GM12878 (cell line): ENCODE results near the gene PGM2L1. TPM values are rescaled to one million over a fixed set of nuclear protein-coding genes. Genes with fewer than 3 reads are reported as not detected.

Experiments used
- ATAC-seq: fragments of 200-7000 bp; cut with Tn5 transposase; 3 replicates; pipeline ENCODE4 v1.9.1; 2020; ENCODE audit warnings: mild to moderate bottlenecking, moderate library complexity
- BruUV-seq: library from RNA; stranded (reverse); fragments of 400-500 nt; replicated peaks from 2 replicates; lab custom pipeline; 2021; lab: Mats Ljungman, UMichigan
- CTCF ChIA-PET: fragments of 300-600 bp; sonication (Branson Sonifier 250); formaldehyde crosslinking; extraction: SDS; loops from one replicate; lab custom pipeline; 2021; ENCODE audit warnings: inconsistent platforms; lab: Yijun Ruan, JAX
- POLR2A ChIA-PET: fragments of 350-600 bp; formaldehyde crosslinking; extraction: SDS; loops from one replicate; lab custom pipeline; 2021; ENCODE audit warnings: inconsistent platforms; lab: Charles Lee
- RAD21 ChIA-PET: fragments of 300-600 bp; sonication (Branson Sonifier 250); formaldehyde crosslinking; loops from one replicate; lab custom pipeline; 2023; ENCODE audit warnings: antibody characterized with exemption; ENCODE audit not compliant: unreplicated experiment; lab: Charles Lee
- SMC1A ChIA-PET: fragments of 300-600 bp; sonication (Branson Sonifier 250); formaldehyde crosslinking; loops from one replicate; lab custom pipeline; 2023; ENCODE audit not compliant: unreplicated experiment, uncharacterized antibody; lab: Charles Lee
- DNase-seq: peaks from one replicate; pipeline ENCODE4 v3.0.0-alpha.2; 2011; ENCODE audit warnings: low read depth, low spot score
- FAIRE-seq: peaks from 3 replicates; lab custom pipeline; 2011; peaks lifted over from hg19 to GRCh38; lab: Jason Lieb, UNC
- H2AFZ ChIP-seq: 2 replicates; pipeline ENCODE4 v1.6.0; 2011; ENCODE audit warnings: low read depth, low read length, control low read depth; ENCODE audit not compliant: control insufficient read depth
- H3K27ac ChIP-seq: 2 replicates; pipeline ENCODE4 v1.5.1; 2011; ENCODE audit warnings: control low read depth; ENCODE audit not compliant: control insufficient read depth, insufficient read depth
- H3K27me3 ChIP-seq, 2 experiments: replicated peaks in 1 of 2; 2 replicates each; pipeline versions ENCODE4 v1.6.0 to v1.6.1; 2011; ENCODE audit warnings: low read length in 1 of 2; ENCODE audit not compliant: control insufficient read depth in 2 of 2, insufficient read depth in 2 of 2
- H3K36me3 ChIP-seq, 2 experiments: 2 replicates each; pipeline ENCODE4 v1.5.1; 2011; ENCODE audit warnings: low read length in 1 of 2; ENCODE audit not compliant: control insufficient read depth in 2 of 2, insufficient read depth in 2 of 2
- H3K4me1 ChIP-seq: 2 replicates; pipeline ENCODE4 v1.6.1; 2011; ENCODE audit warnings: mild to moderate bottlenecking, low read length, moderate library complexity, mixed read lengths; ENCODE audit not compliant: control insufficient read depth, insufficient read depth
- H3K4me2 ChIP-seq: 2 replicates; pipeline ENCODE4 v1.6.0; 2011; ENCODE audit warnings: control low read depth; ENCODE audit not compliant: control insufficient read depth, insufficient read depth
- H3K4me3 ChIP-seq: fragments of 200-600 bp; sonication (generic); 2 replicates; pipeline ENCODE4 v1.5.1; 2016
- H3K79me2 ChIP-seq: 2 replicates; pipeline ENCODE4 v1.6.0; 2011; ENCODE audit warnings: low read length; ENCODE audit not compliant: control insufficient read depth, insufficient read depth
- H3K9ac ChIP-seq: 2 replicates; pipeline ENCODE4 v1.8.0; 2011; ENCODE audit warnings: low read length, control low read depth, mixed read lengths; ENCODE audit not compliant: control insufficient read depth, insufficient read depth
- H3K9me3 ChIP-seq: replicated peaks from 3 replicates; pipeline ENCODE4 v1.5.1; 2011; ENCODE audit warnings: mild to moderate bottlenecking, low read length; ENCODE audit not compliant: control insufficient read depth, insufficient read depth
- H4K20me1 ChIP-seq: 2 replicates; pipeline ENCODE4 v1.6.0; 2011; ENCODE audit not compliant: control insufficient read depth, insufficient read depth
- ATF3 ChIP-seq: IDR thresholded peaks from 2 replicates; pipeline ENCODE4 v1.6.1; 2011; ENCODE audit warnings: low read depth, mild to moderate bottlenecking, low read length, moderate library complexity, borderline replicate concordance; ENCODE audit errors: extremely low read depth
- ATF7 ChIP-seq: fragments of 450-650 bp; IDR thresholded peaks from 2 replicates; pipeline ENCODE4 v1.6.1; 2016; ENCODE audit warnings: low read depth, mild to moderate bottlenecking
- CTCF ChIP-seq, 3 experiments: IDR thresholded peaks in 2 of 3; conservative IDR thresholded peaks in 1 of 3; 2 replicates each; pipeline ENCODE4 v1.5.1; 2011; ENCODE audit warnings: low read depth in 3 of 3, low read length in 3 of 3, mild to moderate bottlenecking in 3 of 3, control low read depth in 2 of 3, moderate library complexity in 2 of 3, inconsistent platforms in 1 of 3, mixed read lengths in 1 of 3; ENCODE audit not compliant: control insufficient read depth in 2 of 3, insufficient read depth in 1 of 3; ENCODE audit errors: extremely low read depth in 1 of 3
- EP300 ChIP-seq, 2 experiments: fragments of 150-350 bp in 1 of 2; IDR thresholded peaks; 2 replicates each; pipeline ENCODE4 v1.6.1; 2011 to 2012; ENCODE audit warnings: low read depth in 2 of 2, low read length in 2 of 2, borderline replicate concordance in 1 of 2, improper control_type of control experiment in 1 of 2, inconsistent platforms in 1 of 2; ENCODE audit not compliant: control insufficient read depth in 1 of 2
- KLF5 ChIP-seq: fragments of 450-650 bp; IDR thresholded peaks from 2 replicates; pipeline ENCODE4 v1.6.1; 2014; ENCODE audit warnings: mild to moderate bottlenecking; ENCODE audit not compliant: partially characterized antibody
- RCOR1 ChIP-seq: conservative IDR thresholded peaks from 2 replicates; pipeline ENCODE4 v1.6.1; 2012; ENCODE audit warnings: low read depth, low read length, improper control_type of control experiment
- SREBF2 ChIP-seq: IDR thresholded peaks from 2 replicates; pipeline ENCODE4 v1.6.1; 2012; ENCODE audit warnings: mild to moderate bottlenecking, low read length
- TBL1XR1 ChIP-seq: IDR thresholded peaks from 2 replicates; pipeline ENCODE4 v1.6.1; 2012; ENCODE audit warnings: low read depth, low read length, improper control_type of control experiment
- ZNF274 ChIP-seq: IDR thresholded peaks from one replicate; pipeline ENCODE4 v1.8.0; 2011; ENCODE audit not compliant: insufficient read length, insufficient read depth
- ZNF384 ChIP-seq: IDR thresholded peaks from 2 replicates; pipeline ENCODE4 v1.6.1; 2012; ENCODE audit warnings: low read depth, mild to moderate bottlenecking, low read length, improper control_type of control experiment, borderline replicate concordance
- WGBS: methylation state at CpG from one replicate; pipeline ENCODE4 v1.1.6; 2016; ENCODE audit warnings: low lambda C conversion rate; ENCODE audit not compliant: insufficient replicate concordance, insufficient coverage; ENCODE audit errors: missing lambda C conversion rate; 5-methylcytosine and 5-hydroxymethylcytosine counted together
- in situ Hi-C: fragments of 300-500 bp; cut with MboI; formaldehyde crosslinking; loops from 9 replicates; pipeline ENCODE4 v1.14.3; 2018; ENCODE audit warnings: mixed read lengths
- intact Hi-C: fragments of 100-400 bp; cut with micrococcal nuclease; formaldehyde crosslinking; loops from one replicate; pipeline ENCODE4 v1.14.2; 2022; ENCODE audit not compliant: unreplicated experiment
- polyA plus RNA-seq, 11 experiments: library from polyadenylated mRNA; depleted of rRNA in 4 of 11; unstranded in 6 of 11; stranded (reverse) in 5 of 11; fragments of >200 nt; fragmentation: Nextera tagmentation in 4 of 11; fragmentation: Illumina TruSeq in 1 of 11; extraction: Ambion mirVana in 4 of 11; extraction: Trizol in 1 of 11; gene quantifications; 1 replicate in 1 of 11; 2 replicates in 10 of 11; pipeline versions ENCODE4 v1.2.1 to v1.2.3, GENCODE V29; 2011 to 2016; ENCODE audit warnings: inconsistent platforms in 2 of 11, missing spikeins in 2 of 11, low read depth in 1 of 11
- total RNA-seq, 4 experiments: library from RNA; depleted of rRNA in 3 of 4; stranded (reverse); fragments of >200 nt in 3 of 4; fragmentation: Illumina TruSeq in 1 of 4; extraction: Trizol in 1 of 4; gene quantifications; 2 replicates each; pipeline versions ENCODE4 v1.2.1 to v1.2.3, GENCODE V29; 2013 to 2021

Gene PGM2L1
- total and polyA plus RNA-seq, 10 of the 15 experiments (the other 5 are each of a cell fraction or from before 2014, with no cell fraction given) = 0.04 to 0.20 (median 0.13) TPM; not detected in 1

GRCh38 chr11:74443071-74443864 lies 45.0 kb upstream of the PGM2L1 start:
- RAD21 ChIA-PET = interaction anchor here (0.6 kb wide), 1 partner anchor 50 kb away, joined by 3 read pairs; the partner anchor contains the start of gene LIPT2
- H3K4me2 ChIP-seq = no peak overlapping the region
- H3K27ac ChIP-seq = no peak overlapping the region
- H3K79me2 ChIP-seq = no peaks in the 10 kb centered on the region
- TF ChIP-seq TBL1XR1 (no peak), ATF3 (no peak), EP300 (IDR thresholded peaks at IDR 0.05; ENCODE audit: borderline replicate concordance in 1 of 2, control insufficient read depth in 1 of 2, low read depth in 2 of 2, low read length in 2 of 2) (no peak), KLF5 (no peak), ZNF384 (no peak), SREBF2 (no peak), ZNF274 (no peak), CTCF (IDR thresholded peaks at IDR 0.05 in 2 of 3, conservative IDR thresholded peaks at IDR 0.05 in 1 of 3; ENCODE audit: control insufficient read depth in 2 of 3, extremely low read depth in 1 of 3, insufficient read depth in 1 of 3, low read depth in 3 of 3, low read length in 3 of 3) (no peak), RCOR1 (no peak), ATF7 (no peak)
- whole genome bisulfite sequencing = 32% methylated on average over 8 of the region's 8 CpGs
- ATAC-seq (no peak), DNase-seq (no peak), FAIRE-seq (no peak)
- SMC1A ChIA-PET = interaction anchor here (0.6 to 1.4 kb wide), 4 partner anchors 9 to 57 kb away, joined by 3 read pairs; no protein-coding TSS in a partner anchor
- BruUV-seq = no TSS peak
- H3K4me3 ChIP-seq = no peak overlapping the region
- intact Hi-C loops = no loop called here
- no peaks in the 10 kb centered on the region for H4K20me1 ChIP-seq
- CTCF ChIA-PET = interaction anchor here (1.2 to 12.1 kb wide), 4 partner anchors 10 to 188 kb away, joined by 3 to 262 read pairs (median 10); partner anchors contain the start of gene PGM2L1
- in situ Hi-C loops = no loop called here
- no peaks in the 10 kb centered on the region for H3K36me3 ChIP-seq
- H3K9ac ChIP-seq = no peak overlapping the region
- H3K9me3 ChIP-seq = no peaks in the 10 kb centered on the region
- H3K4me1 ChIP-seq = no peaks in the 10 kb centered on the region
- H2AFZ ChIP-seq = no peak overlapping the region
- peaks cover 0 to 1% of the 10 kb centered on the region in 2 experiments; a peak in 1 of 4 replicates for H3K27me3 ChIP-seq
- POLR2A ChIA-PET = no interaction called here
